NCI-H460 (cell line): Measurements from ENCODE around the gene CT83. TPM values are rescaled to one million over a fixed set of nuclear protein-coding genes. Genes with fewer than 3 reads are reported as not detected.

Experiments used
- DNase-seq: peaks from one replicate; pipeline ENCODE4 v3.0.0-alpha.2; 2016; ENCODE audit warnings: low read depth; ENCODE audit errors: extremely low read depth
- polyA plus RNA-seq: library from polyadenylated mRNA; depleted of rRNA; stranded (reverse); fragments of >200 nt; gene quantifications from 2 replicates; pipeline ENCODE4 v1.2.3, GENCODE V29; 2014; cell fraction: nucleus; rRNA removed
- total RNA-seq: library from RNA; depleted of rRNA; stranded (reverse); fragments of >200 nt; shearing (Covaris generic); gene quantifications from 2 replicates; pipeline ENCODE4 v1.2.3, GENCODE V29; 2014; rRNA removed

Gene CT83, protein sequence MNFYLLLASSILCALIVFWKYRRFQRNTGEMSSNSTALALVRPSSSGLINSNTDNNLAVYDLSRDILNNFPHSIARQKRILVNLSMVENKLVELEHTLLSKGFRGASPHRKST
- total RNA-seq = not detected in 2 replicates
- not detected in 2 replicates for polyA plus RNA-seq

DNA sequence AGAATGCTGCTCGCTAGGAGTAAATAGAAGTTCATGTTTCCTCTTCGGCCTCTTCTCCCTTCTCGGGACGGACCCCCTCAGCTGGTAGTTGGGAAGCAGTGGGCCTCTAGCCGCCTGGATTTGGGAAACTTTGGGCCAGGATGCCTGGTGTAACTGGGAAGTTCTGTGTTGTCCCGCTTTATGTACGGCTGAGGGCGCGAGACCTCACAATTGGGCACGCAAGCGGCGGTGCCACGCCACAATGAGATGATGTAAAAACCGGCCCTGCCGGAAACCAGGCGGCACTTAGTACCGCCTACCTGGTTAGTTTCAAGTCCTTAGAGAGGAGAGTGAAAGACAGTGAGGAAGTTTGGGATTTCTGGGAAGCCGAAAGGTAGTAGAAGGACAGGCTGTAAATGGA is at the start of gene CT83:
Gene CT83 (minus strand): TSS at position 155 of the 400 bp plus-strand sequence. CDS start 120 bp downstream, at position 35.
- DNase-seq = no peak

DNA sequence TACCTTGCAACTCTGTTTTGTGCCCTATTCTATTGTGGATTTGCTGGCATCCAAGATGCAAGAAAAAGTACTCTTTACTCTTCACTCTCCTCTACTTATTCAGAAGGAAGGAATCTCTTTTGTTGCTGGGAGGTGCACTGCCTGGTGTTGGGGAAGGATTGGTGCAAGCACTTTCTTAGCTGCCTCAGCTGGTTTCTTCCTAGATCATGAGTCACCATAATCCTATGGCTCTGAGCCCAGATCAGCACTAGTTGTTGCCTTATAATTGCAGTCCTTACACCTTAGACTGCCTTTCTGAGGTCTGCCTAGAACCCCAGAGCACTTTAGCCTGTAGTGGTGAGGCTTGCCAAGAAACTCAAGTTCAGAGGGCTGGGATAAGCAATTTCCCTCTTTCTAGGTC is 37.0 kb upstream of the CT83 start:
- peak; percentile 3 for DNase-seq

DNA sequence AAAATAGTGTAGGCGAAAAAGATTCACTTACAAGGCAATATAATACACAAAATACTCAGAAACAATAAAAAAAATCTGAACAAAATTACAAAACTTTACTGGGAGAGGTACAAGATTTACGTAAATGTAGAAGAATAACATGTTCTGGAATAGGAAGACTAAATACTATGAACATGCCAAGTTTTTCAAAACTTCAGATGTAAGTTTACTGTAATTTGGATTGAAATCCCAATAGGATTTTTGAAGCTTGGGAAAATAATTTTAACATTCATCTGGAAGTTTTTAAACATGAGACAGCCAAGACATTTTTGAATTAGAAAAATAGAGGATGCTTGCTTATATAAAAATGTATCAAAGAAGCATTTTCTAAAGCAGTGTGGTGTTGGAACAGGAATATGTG is 30.5 kb upstream of the CT83 start:
- no peak for DNase-seq

DNA sequence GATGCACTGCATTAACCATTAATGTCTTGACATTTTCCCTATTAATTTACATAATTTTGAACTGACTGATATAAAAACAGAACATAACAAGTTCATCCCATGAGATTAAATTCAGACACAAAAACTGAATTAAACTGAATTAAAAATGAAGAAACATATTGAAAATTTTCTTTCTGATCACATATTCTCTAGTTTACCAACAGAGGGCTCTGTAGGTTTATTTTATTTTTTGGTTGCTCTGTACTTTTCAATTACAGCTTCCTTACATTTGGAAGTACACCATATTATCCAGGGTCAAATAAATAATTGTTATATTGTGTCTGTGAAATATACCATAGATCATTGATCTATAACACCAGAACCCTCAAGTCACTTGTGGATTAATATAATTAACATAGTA is 27.3 kb upstream of the CT83 start:
- DNase-seq = peak; percentile 1

DNA sequence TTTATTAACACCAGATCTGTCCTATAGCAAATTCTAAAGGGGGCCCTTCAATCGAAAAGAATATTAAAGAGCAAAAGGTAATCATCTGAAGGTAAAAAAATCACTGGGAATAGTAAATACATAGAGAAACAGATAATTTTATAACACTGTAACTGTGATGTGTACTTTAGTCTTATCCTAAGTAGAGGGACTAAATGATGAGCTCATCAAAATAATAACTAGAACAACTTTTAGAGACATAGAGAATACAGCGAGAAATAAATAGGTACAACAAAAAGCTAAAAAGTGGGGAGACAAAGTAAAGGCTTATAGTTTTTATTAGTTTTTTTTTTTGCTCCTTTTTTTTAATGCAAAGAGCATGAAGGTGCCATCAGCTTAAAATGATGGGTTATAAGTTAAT is 17.3 kb upstream of the CT83 start:
- no peak for DNase-seq

DNA sequence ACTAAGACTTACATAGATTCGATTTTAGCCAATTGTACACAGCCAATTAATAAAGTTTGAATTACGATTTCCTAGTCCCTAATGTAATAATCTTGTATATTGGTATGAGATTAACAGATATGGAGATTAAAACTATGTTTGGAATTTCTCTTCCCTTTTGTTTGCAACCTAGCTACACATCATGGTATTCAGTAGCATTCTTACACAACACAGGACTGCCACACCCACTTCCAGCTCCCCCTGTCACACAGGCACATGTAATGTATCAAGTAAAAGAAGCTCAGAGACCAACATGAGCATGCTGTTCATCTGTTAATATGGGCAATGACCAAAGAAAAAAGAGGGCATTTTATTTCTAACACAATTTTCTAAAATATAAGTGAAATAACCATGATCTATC is 13.6 kb downstream of the CT83 start:
- no peak for DNase-seq

DNA sequence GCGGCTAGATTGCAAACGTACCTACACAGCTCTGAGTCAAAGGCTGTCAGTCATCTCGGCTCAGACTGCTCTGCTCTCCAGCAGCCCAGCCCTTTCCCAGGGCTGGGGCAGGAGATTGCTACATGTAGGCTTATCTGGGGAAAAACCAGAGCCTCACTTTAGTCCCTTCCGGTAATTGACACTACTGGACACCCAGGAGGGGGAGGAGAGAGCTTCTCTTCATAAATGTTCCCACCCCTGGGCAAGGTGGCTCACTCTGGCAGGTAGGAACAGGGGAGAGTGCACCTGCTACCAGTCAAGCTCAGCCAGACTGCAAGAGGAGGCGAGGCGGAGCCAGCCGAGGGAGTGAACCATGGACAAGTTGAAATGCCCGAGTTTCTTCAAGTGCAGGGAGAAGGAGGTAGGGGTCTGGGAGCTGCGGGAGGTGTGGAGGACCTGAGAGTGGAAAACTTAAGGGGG is 26.4 kb downstream of the CT83 start, which contains the start of gene SLC6A14:
Gene SLC6A14 (plus strand): TSS at position 249 of the 459 bp plus-strand sequence. CDS start 104 bp downstream, at position 353.
- no peak for DNase-seq

DNA sequence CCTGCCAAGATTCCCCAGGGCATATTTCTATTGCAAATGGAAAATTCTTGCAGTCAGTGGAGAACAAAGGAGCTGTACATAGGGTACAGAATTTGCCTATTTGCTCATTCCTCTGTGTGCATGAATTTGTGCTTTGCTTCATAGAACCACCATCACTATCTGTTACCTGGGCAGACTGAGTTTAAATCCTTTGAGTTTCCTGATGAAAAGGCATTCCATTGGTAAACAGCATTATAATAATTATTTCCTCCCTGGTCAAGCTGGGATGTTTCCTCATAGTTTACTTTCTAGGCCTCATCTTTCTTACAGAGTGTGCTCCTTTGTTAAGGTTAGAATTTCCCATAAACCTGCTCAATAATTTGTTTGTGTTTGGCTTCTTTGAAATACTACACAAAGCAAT is 27.2 kb downstream of the CT83 start:
- DNase-seq = no peak

DNA sequence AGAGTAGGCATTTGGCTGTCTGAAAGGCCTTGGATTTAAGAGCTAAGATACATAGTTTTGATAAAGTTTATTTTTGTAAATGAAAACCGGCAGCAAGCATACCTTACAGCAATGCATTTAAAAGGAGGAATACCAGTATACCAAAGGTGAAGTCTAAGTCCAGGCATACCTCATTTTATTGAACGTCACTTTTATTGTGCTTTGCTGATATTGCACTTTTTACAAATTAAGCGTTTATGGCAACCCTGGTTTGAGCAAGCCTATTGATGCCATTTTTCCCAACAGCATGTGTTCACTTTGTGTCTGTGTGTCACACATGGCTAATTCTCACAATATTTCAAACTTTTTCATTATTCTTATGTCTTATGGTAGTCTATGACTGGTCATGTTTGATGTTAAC is 34.8 kb downstream of the CT83 start:
- no peak for DNase-seq

DNA sequence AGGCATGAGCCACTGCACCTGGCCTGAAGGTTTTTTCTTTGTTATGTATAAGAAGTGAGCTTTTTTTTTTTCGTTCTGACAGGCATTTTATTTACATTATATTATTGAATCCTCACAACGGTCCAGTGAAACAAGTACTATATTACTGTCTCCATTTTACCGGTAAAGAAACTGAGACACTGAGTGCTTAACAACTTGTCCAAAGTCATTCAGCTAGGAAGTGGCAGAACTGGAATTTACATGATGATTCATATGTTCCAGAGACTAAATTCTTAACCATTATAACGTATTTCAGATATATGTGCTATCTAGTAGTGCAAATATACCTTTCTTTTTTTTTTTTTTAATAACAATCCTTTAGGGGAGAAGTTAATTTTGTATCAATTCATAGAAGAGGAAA is 44.8 kb downstream of the CT83 start:
- DNase-seq = no peak

DNA sequence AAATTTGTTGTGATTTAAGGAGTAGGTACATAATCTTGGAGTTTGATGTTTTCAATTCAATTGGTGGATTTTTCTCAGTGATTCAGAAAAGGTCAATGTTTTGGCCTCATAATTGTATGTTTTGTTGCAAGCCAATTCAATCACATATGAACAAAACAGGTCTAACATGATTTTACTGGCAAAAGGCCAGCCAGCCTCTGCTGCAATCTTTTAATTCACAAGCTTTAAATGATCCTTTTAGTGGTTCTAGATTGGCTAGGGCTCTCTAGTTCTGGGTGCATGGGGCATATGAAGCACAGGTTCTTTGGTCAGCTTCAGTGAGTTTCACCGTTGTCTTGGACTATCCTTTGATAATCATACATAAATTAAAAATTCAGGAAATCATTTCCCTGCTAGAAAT is 45.6 kb downstream of the CT83 start:
- DNase-seq = no peak

DNA sequence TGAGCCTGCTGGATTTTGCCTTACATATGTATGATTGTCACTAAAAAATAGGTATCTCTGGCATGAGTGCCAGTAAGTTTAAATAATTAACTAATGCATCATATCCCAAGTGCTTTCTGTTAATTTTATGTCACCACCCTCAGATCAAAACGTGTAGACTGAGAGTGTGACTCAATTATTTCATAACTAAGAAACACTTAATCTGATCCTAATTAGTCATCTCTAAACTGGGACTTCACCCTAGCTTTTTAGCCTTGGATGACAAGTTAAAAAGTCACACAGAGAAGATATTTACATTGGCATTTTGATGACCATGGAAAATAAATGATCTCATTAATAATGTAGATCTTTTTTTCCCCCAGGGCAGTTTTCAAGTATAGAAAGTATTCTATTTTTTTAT is 49.5 kb downstream of the CT83 start:
- no peak for DNase-seq

Other genes starting within 250 kb of the CT83 start
- not detected in 2 replicates for gene SLC6A14, start 26.4 kb downstream of the CT83 start, total RNA-seq